HG03025 (cell line): ENCODE data around the gene IQGAP3.

Experiments
- ATAC-seq: cut with Tn5 transposase; IDR thresholded peaks from one replicate; pipeline ENCODE4 v1.9.1; 2021; ENCODE audit warnings: mild to moderate bottlenecking, moderate library complexity; ENCODE audit not compliant: unreplicated experiment, low FRiP score

Gene IQGAP3

GRCh38 chr1:156486421-156487344 lies 85.7 kb downstream of the IQGAP3 start:
- no peak for ATAC-seq

- ATAC-seq: no peak
Observed at GRCh38 chr1:156485984-156486383, 86.4 kb downstream of the IQGAP3 start.

GRCh38 chr1:156484480-156485058 lies 87.8 kb downstream of the IQGAP3 start:
- ATAC-seq: no peak

GRCh38 chr1:156483397-156483796 lies 89.0 kb downstream of the IQGAP3 start:
- ATAC-seq: no peak

GRCh38 chr1:156482276-156482675 lies 90.1 kb downstream of the IQGAP3 start:
- ATAC-seq: no peak

GRCh38 chr1:156481527-156481926 lies 90.8 kb downstream of the IQGAP3 start:
- no peak for ATAC-seq

GRCh38 chr1:156480411-156481192 lies 91.8 kb downstream of the IQGAP3 start:
- ATAC-seq: no peak

- no peak for ATAC-seq
Observed at GRCh38 chr1:156480016-156480370, 92.4 kb downstream of the IQGAP3 start.

GRCh38 chr1:156479093-156480015 lies 93.0 kb downstream of the IQGAP3 start:
- no peak for ATAC-seq

GRCh38 chr1:156478250-156478627 lies 94.1 kb downstream of the IQGAP3 start:
- ATAC-seq: no peak

- no peak for ATAC-seq
Observed at GRCh38 chr1:156477526-156478249, 94.7 kb downstream of the IQGAP3 start.

- ATAC-seq: no peak
Observed at GRCh38 chr1:156476501-156477298, 95.7 kb downstream of the IQGAP3 start.

- ATAC-seq: no peak
Observed at GRCh38 chr1:156475568-156476500, 96.5 kb downstream of the IQGAP3 start.
